LoVo (cell line): Measurements from ENCODE around the gene TPCN2.
"Not testable (repeated sequence)": the region's sequence is repeated elsewhere in the genome, so short reads cannot be mapped to it uniquely, and the experiment has no call there.

Experiments
- DNase-seq: peaks from one replicate; pipeline ENCODE4 v3.0.0-alpha.2; 2016; ENCODE audit warnings: low spot score

TPCN2 gene

GRCh38 chr11:69076129-69076791 lies 27.5 kb downstream of the TPCN2 start:
- DNase-seq = peak; percentile 5

DNA sequence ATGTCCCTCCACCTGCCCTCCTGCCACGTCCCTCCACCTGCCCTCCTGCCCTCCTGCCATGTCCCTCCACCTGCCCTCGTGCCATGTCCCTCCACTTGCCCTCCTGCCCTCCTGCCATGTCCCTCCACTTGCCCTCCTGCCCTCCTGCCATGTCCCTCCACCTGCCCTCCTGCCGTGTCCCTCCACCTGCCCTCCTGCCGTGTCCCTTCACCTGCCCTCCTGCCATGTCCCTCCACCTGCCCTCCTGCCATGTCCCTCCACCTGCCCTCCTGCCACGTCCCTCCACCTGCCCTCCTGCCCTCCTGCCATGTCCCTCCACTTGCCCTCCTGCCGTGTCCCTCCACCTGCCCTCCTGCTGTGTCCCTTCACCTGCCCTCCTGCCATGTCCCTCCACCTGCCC lies 28.2 kb downstream of the TPCN2 start:
- not testable (repeated sequence) for DNase-seq

DNA sequence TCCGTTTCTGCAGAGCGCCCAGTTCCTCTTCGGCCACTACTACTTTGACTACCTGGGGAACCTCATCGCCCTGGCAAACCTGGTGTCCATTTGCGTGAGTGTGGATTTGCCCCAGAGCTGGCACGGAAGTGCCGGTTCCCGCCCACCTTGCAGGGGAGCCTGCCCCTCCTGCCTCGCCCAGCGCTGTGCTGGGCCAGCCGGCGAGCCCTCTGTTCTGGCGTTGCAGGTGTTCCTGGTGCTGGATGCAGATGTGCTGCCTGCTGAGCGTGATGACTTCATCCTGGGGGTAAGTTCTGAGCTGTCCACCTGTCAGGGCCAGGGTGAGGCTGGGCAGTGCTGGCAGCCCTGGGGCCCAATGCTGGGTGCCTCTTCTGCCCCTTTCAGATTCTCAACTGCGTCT lies 29.8 kb downstream of the TPCN2 start:
- DNase-seq = no peak

DNA sequence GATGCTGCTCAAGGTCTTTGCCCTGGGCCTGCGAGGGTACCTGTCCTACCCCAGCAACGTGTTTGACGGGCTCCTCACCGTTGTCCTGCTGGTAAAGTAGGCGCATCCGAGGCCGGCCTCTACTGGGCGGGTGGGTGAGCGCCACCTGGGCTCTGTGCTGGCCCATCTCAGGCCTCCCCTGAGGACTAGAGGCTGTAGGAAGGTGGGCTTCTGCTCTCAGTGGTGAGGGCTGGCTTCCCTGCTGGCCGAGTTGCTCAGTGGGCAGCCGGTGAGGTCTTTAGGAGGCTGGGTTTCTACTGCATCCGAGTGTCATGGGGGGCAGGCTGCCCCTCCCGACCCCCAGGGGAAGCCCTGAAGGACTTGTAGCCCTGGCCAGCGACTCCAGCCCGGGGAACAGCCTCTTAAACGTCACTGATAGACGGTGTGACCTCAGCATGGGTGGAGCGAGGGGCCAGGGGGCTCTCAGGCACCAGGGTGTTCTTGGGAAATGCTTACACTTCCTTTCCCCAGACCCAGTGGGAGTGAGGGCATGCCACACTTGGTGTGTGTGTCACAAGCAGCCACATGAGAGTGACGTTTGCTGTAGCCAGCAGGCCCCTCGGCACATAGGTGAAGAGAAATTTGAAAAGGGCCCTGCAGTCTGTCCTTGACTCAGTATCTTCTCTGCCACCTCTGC lies 30.3 kb downstream of the TPCN2 start:
- DNase-seq = no peak

DNA sequence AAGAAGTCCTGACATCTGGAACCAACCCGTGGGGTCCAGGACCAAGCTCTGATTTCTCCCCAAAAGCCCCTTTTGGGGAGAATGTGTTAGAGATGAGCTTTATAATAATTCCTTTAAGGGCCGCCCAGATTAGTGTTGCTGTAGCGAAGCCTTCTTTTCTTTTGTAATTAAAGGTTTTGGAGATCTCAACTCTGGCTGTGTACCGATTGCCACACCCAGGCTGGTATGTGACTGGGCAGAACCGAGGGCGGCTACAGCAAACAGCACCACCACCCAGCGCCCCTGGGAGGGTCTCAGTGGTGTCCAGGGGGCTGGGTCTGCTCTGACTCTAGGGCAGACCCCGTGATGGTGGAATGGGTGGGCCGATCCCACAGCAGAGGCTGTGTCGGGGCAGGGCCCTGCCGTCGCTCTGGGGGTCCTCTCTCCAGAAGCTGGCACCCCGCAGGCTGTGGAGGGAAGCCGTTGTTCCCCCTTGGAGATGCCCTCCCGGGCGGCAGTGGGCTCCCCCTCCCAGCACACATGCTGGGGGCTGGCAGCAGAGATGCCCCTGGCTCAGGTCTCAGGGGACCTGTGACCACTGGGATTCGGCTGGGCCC lies 31.0 kb downstream of the TPCN2 start:
- no peak for DNase-seq

GRCh38 chr11:69080257-69080995 lies 31.7 kb downstream of the TPCN2 start:
- peak; percentile 33 for DNase-seq

DNA sequence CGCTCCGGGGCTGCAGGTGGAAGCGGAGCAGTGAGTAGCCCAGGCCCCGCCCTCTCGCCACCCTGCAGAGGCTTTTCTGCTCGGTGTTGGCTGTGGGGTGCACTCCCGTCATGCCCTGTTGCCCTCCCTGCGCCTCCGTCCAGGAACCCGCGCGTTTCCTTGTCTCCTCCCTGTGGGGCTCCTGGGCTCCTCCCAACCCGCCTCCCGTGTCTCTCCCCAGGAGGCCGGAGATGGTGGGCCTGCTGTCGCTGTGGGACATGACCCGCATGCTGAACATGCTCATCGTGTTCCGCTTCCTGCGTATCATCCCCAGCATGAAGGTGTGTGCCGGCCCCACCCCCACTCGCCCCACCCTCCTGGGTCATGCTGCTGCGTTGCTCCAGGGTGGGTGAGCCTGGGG lies 32.4 kb downstream of the TPCN2 start:
- DNase-seq = no peak

DNA sequence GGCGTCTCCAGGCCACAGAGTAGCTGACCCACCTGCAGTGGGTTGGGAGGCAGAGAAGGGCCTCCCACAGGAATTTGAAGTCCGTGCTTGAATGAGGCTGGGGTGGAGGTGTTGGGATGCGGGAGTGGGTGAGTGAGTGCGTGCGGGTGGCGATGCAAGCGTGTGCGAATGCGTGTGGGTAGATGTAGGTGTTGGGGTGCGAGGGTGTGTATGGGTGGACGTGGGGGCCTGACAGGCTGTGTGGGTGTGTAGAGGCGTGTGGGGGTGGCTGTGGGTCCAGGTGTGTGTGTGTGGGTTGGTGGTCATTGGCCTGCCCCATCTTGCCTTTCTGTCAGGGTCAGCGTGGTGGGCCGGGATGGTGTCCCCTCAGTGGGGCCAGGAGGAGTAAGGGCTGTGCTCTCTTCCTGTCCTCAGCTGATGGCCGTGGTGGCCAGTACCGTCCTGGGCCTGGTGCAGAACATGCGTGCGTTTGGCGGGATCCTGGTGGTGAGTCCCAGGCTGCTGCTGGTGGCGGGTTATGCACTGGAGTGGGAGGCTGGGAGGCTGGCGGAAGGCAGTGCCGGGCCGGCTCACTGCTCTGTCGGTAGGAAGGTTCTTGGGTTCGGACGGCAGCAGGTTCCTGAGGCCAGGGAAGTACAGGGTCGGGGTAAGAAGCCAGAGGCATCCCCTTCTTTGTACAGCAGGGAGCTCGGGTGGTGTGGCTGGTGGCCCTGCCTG lies 35.0 kb downstream of the TPCN2 start:
- DNase-seq = no peak

- DNase-seq = no peak
These were observed 35.6 kb downstream of the TPCN2 start for GRCh38 chr11:69084371-69084770.

DNA sequence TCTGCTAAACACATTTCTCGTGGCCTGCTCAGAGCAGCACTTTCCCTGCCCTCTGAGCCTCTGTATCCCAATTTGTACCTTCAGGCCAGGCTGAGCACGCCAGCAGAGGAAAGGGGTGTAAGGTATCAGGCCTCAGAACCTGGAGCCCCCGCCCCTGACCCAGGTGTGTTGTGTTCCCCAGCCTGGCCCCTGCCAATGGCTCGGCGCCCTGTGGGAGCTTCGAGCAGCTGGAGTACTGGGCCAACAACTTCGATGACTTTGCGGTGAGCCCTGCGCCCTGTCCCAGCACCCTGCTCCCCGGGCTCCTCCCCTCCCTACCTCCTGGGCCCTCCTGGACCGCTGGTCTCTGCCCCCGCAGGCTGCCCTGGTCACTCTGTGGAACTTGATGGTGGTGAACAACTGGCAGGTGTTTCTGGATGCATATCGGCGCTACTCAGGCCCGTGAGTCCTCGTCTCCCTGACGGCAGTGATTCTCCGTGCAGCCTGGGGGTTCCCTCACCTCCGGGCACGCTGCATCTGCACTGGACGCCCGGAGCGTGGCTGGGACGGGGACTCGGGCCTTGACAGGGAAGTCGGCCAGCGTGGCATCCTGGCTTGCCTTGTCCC lies 36.9 kb downstream of the TPCN2 start:
- DNase-seq = no peak

DNA sequence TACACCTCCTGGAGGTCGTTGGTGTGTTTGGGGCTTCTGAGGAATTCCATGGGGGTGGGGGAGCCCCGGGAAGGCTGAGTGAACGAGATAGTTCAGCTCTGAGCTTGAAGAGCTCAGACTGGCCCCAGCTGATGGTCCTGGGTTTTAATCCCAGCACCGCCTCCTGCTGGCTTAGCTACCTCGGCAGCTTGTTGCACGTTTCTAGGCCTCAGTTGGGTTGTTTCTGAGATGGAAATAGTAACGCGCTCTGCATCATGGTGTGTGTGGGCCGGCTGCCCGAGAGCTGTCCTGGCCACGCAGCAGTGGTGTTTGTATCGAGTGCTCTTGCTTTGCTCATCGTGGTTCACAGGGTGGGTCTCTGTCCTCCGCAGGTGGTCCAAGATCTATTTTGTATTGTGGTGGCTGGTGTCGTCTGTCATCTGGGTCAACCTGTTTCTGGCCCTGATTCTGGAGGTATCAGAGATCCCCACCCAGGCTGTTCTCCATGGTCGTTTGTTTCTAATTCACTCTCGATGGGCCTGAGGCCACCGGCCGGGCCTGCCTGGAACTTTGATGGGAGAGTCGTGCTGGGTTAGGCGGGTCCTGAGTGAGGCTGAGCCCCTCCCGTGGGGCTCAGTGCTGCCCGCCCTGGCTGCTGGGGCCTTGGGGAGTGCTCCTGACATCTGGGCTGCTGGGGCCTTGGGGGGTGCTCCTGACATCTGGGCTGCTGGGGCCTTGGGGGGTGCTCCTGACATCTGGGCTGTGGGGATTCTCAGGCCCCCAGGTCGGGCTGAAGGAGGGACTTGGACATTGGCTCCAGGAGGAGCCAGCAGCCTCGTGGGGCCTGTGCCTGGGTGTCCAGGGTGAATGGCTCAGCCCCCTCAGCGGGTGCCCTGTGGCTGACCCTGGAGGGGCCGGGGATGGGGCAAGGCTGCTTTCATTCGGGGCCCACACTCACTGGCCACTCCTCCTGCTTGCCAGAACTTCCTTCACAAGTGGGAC lies 37.7 kb downstream of the TPCN2 start:
- no peak for DNase-seq

DNA sequence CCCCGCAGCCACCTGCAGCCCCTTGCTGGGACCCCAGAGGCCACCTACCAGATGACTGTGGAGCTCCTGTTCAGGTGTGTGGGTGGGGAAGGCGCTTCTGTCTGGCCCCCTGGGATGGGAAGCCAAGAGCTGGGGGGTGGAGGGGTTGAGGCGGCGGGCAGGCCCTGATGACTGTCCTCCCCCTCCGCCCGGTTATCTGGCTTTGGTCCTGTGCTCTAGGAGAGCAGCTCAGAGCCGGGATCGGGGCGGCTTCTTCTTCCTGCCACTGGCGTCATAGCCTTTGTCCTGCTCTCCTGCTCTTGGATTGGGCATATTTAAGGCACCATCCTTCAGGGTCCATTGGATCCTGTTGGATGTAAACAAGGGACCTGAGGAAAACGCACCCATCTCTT lies 38.4 kb downstream of the TPCN2 start:
- no peak for DNase-seq

GRCh38 chr11:69087811-69088210 lies 39.1 kb downstream of the TPCN2 start:
- DNase-seq = no peak

GRCh38 chr11:69088676-69089146 lies 40.0 kb downstream of the TPCN2 start:
- DNase-seq = peak; percentile 31

GRCh38 chr11:69089258-69089657 lies 40.5 kb downstream of the TPCN2 start:
- DNase-seq = peak; percentile 43

- DNase-seq = no peak
These were observed 43.0 kb downstream of the TPCN2 start for GRCh38 chr11:69091638-69092165.

- no peak for DNase-seq
These were observed 43.5 kb downstream of the TPCN2 start for GRCh38 chr11:69092263-69092662.

DNA sequence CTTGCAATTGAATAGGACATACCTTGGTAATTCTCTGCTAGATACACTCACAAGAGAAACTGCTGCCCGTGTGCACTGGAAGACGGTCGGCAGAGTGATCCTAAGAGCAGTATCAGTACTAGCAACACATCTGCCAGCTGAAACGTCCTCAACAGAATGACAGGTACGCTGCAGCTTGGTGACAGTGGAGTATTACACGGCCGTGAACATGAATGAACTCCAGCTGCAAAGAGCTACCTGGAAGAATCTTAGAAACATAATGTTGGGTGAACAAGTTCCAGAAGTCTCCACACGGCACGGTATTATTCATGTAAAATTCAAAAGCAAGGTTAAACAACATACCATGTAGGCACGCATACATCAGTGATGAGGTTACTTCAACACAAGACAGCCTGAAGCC lies 44.4 kb downstream of the TPCN2 start:
- no peak for DNase-seq

DNA sequence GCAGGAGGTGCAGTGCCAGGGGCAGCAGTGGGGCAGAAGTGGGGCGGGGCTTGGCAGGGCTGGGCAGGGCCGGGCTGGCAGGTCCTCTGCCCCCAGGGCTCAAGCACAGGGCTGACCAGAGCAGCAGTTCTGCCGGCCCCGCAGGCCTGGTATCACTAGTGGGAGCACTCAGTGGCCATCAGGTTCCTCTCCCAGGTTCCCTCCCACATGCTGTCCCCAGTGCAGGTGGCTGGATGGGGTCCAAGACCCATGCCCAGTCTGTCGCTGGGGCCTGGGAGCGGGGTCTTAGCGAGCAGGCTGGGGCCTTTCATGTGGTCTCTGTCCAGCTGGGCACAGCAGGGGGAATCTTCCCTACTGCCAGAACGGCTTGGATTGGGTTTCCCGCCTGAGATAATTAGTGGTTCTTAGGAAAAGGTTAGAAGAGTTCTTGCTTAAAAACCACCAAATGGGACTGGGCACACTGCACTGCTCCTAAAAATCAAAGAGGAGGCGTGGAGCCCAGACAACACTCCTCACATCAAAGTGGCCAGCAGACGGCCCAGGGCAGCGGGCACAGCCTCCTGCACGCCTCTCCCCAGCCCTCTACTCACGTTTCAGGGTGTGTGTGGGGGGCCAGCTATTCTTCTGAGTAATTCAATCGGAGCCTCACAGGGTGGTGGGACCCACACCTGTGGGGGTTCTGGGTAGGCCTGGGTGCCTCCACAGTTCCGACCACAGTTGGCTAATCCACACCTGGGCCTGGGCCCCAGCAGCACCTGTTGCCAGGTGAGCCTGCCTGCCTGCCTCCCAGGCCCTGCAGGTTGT lies 45.6 kb downstream of the TPCN2 start:
- no peak for DNase-seq
